Breast epithelium (tissue), 3 donors: Measurements from ENCODE around the gene JCAD.

Experiments used
- POLR2A ChIP-seq: fragments of 450-650 bp; IDR thresholded peaks from one replicate; pipeline ENCODE4 v1.6.1; 2016; ENCODE audit warnings: antibody characterized with exemption, mild to moderate bottlenecking, moderate library complexity
- POLR2AphosphoS5 ChIP-seq, 3 donors: sonication (generic); formaldehyde crosslinking; IDR thresholded peaks; one replicate each; pipeline ENCODE4 v1.6.1; 2017; ENCODE audit warnings: antibody characterized with exemption in 3 of 3
- TF ChIP-seq, protein P1 (sequence below), 3 donors: fragments of 450-650 bp; IDR thresholded peaks; one replicate each; pipeline ENCODE4 v1.5.1; 2016 to 2017; ENCODE audit warnings: antibody characterized with exemption in 3 of 3, mild to moderate bottlenecking in 3 of 3, moderate library complexity in 3 of 3

- TF ChIP-seq, protein P1, sequence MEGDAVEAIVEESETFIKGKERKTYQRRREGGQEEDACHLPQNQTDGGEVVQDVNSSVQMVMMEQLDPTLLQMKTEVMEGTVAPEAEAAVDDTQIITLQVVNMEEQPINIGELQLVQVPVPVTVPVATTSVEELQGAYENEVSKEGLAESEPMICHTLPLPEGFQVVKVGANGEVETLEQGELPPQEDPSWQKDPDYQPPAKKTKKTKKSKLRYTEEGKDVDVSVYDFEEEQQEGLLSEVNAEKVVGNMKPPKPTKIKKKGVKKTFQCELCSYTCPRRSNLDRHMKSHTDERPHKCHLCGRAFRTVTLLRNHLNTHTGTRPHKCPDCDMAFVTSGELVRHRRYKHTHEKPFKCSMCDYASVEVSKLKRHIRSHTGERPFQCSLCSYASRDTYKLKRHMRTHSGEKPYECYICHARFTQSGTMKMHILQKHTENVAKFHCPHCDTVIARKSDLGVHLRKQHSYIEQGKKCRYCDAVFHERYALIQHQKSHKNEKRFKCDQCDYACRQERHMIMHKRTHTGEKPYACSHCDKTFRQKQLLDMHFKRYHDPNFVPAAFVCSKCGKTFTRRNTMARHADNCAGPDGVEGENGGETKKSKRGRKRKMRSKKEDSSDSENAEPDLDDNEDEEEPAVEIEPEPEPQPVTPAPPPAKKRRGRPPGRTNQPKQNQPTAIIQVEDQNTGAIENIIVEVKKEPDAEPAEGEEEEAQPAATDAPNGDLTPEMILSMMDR (IDR thresholded peaks at IDR 0.05): no peak
- TF ChIP-seq POLR2A (no peak), POLR2AphosphoS5 (IDR thresholded peaks at IDR 0.05) (no peak)
Measured at GRCh38 chr10:30074090-30074489, 14.7 kb upstream of the JCAD start.
